HS-5 (cell line): ENCODE measurements around the gene NR1H2.

Experiments used
- DNase-seq: peaks from one replicate; pipeline ENCODE4 v3.0.0-alpha.2; 2012; ENCODE audit warnings: low read depth

Gene NR1H2

GRCh38 chr19:50423279-50424113, 47.2 kb downstream of the NR1H2 start:
- DNase-seq, result no peak

GRCh38 chr19:50425581-50425980, 49.3 kb downstream of the NR1H2 start:
- no peak for DNase-seq

GRCh38 chr19:50427318-50427925, 51.2 kb downstream of the NR1H2 start:
- DNase-seq, result no peak

GRCh38 chr19:50427997-50428425, 51.8 kb downstream of the NR1H2 start:
- no peak for DNase-seq

- DNase-seq, result no peak
Observed at GRCh38 chr19:50428772-50429463, 52.7 kb downstream of the NR1H2 start.

- DNase-seq, result no peak
Observed at GRCh38 chr19:50430888-50431342, 54.7 kb downstream of the NR1H2 start.

- DNase-seq, result peak; percentile 31
Observed at GRCh38 chr19:50431343-50432220, 55.3 kb downstream of the NR1H2 start.

- DNase-seq, result no peak
Observed at GRCh38 chr19:50432221-50433028, 56.2 kb downstream of the NR1H2 start, which contains the start of gene MYBPC2. TSS of gene MYBPC2 (plus strand) at chr19:50432892. CDS start at chr19:50432954, 62 bp downstream.
